Rectal smooth muscle tissue (tissue), 1 donor: ENCODE results near the gene RGL1.

ENCODE experiments used
- H3K27ac ChIP-seq: one replicate; pipeline ENCODE4 v1.7.0; 2013; ENCODE audit warnings: low read depth, low read length, inconsistent platforms
- H3K27me3 ChIP-seq: one replicate; pipeline ENCODE4 v1.7.0; 2013; ENCODE audit warnings: low read length; ENCODE audit not compliant: control insufficient read depth, insufficient read depth
- H3K36me3 ChIP-seq: one replicate; pipeline ENCODE4 v1.7.0; 2013; ENCODE audit warnings: low read length; ENCODE audit not compliant: control insufficient read depth, insufficient read depth
- H3K4me1 ChIP-seq: one replicate; pipeline ENCODE4 v1.7.0; 2013; ENCODE audit warnings: low read length; ENCODE audit not compliant: control insufficient read depth, insufficient read depth
- H3K4me3 ChIP-seq: one replicate; pipeline ENCODE4 v1.7.0; 2013; ENCODE audit warnings: low read length
- H3K9ac ChIP-seq: one replicate; pipeline ENCODE4 v1.7.0; 2013; ENCODE audit warnings: low read length

RGL1 gene

DNA sequence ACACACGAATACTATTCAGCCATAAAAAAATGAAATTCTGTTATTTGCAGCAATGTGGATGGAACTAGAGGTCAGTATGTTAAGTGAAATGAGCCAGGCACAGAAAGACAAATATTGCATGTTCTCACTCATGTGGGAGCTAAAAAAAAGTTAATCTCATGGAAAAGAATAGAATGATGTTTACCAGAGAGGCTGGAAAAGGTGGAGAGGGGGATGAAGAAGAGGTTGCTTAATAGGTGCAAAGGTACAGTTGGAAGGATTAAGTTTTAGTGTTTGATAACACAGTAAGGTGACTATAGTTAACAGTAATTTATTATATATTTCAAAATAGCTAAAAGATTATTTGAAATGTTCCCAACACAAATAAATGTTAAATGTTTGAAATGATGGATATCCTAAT is 10.8 kb upstream of the RGL1 start:
- no peak overlapping the region for H3K27ac ChIP-seq
- no peaks in the 10 kb centered on the region for H3K4me1 ChIP-seq
- no peak overlapping the region for H3K4me3 ChIP-seq
- H3K36me3 ChIP-seq = no peaks in the 10 kb centered on the region
- no peaks in the 10 kb centered on the region for H3K27me3 ChIP-seq
- H3K9ac ChIP-seq = no peak overlapping the region

DNA sequence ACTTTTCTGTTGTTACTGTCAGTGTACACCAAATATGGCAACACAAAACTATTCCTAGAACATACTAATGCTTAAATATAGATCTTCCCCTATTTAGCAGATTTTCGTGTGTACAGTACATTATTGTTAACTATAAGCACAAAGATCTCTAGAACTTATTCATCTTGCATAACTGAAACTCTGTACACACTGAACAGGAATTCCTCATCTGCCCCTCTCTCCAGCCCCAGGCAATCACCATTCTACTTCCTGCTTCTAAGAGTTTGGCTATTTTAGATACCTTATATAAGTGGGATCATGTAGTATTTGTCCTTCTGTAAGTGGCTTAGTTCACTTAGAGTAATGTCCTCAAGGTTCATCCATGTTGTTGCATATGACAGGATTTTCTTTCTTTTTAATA is 4.5 kb upstream of the RGL1 start:
- no peaks in the 10 kb centered on the region for H3K27me3 ChIP-seq
- H3K9ac ChIP-seq = no peak overlapping the region
- no peak overlapping the region for H3K4me3 ChIP-seq
- H3K4me1 ChIP-seq = no peaks in the 10 kb centered on the region
- no peak overlapping the region for H3K27ac ChIP-seq
- no peaks in the 10 kb centered on the region for H3K36me3 ChIP-seq

DNA sequence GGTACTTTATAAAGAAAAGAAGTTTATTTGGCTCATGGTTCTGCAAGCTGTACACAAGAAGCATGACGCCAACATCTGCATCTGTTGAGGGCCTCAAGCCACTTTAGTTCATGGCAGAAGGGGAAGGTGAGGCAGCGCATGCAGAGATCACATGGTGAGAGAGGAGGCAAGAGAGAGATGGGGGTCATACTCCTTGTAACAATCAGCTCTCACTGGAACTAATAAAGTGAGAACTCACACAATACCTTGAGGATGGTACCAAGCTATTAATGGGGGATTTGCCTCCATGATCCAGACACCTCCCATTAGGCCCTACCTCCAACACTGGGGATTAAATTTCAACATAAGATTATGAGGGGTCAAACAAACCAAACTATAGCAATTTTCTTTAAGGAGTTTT is 3.3 kb upstream of the RGL1 start:
- H3K27ac ChIP-seq = no peak overlapping the region
- H3K4me1 ChIP-seq = peaks cover 2% of the 10 kb centered on the region
- H3K9ac ChIP-seq = no peak overlapping the region
- H3K36me3 ChIP-seq = no peaks in the 10 kb centered on the region
- no peak overlapping the region for H3K4me3 ChIP-seq
- H3K27me3 ChIP-seq = no peaks in the 10 kb centered on the region

DNA sequence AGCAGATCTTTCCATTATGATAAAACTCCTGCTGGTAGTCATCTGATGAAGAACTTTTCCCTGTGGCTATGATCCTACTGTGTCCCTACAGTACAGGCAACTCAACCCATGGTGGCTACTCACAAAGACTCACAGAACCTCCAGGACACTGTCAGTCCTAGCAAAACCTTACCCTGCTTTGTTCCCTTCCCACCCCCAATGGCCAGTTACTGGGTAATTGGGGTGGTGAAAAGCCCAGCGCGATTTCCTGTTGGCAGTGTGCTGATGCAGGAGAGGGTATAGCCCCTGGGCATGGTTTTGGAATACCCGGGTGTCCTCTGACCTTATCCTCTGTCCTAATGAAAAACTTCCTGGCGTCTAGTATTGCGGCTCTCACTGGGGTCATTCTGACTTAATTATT is 533 bp upstream of the RGL1 start:
- no peaks in the 10 kb centered on the region for H3K27me3 ChIP-seq
- no peak overlapping the region for H3K9ac ChIP-seq
- peak overlapping the region; percentile 93 for H3K27ac ChIP-seq
- peaks cover 9% of the 10 kb centered on the region for H3K4me1 ChIP-seq
- peak overlapping the region; percentile 83 for H3K4me3 ChIP-seq
- no peaks in the 10 kb centered on the region for H3K36me3 ChIP-seq

DNA sequence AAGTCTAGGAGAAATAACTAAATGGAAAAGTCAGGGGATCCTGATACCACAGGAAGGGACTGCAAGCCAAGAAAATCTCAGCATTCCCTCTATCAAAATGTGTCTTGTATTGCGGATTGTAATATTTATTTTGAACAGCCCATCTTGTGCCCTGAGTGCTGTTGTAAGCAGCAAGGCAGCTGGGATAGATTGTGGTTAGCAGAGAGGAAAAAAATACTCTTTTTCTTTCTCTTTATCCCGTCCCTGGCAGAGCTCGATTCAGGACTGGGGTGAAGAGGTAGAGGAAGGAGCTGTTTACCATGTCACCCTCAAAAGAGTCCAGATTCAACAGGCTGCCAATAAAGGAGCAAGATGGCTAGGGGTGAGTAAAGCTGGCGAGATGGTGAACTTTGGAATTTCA is 1.2 kb downstream of the RGL1 start:
- Histone ChIP-seq H3K27ac (no peak overlapping the region), H3K36me3 (no peaks in the 10 kb centered on the region), H3K4me3 (peak overlapping the region; percentile 55), H3K27me3 (no peaks in the 10 kb centered on the region), H3K4me1 (peaks cover 9% of the 10 kb centered on the region), H3K9ac (no peak overlapping the region)

DNA sequence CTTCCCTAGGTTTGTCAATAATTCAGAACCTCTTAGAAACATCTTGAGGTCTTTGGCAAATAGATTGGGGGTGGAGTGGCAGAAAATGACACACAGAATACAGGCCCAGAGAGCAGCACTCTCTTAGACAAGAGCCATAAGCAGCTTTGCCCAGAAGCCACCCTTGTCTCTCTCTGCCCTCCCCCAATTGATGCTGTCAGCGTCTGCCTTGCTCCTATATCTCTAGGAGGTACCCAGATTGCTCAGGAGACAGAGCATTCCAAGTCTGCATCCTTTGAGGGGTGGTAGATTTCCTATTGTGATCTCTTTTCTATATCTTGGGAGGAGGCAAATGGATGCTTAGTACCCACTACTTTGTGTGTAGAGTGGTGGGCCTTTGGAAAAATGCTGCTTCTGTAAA is 1.8 kb downstream of the RGL1 start:
- Histone ChIP-seq H3K4me1 (peaks cover 9% of the 10 kb centered on the region), H3K27ac (no peak overlapping the region), H3K9ac (no peak overlapping the region), H3K27me3 (no peaks in the 10 kb centered on the region), H3K4me3 (peak overlapping the region; percentile 55), H3K36me3 (no peaks in the 10 kb centered on the region)

DNA sequence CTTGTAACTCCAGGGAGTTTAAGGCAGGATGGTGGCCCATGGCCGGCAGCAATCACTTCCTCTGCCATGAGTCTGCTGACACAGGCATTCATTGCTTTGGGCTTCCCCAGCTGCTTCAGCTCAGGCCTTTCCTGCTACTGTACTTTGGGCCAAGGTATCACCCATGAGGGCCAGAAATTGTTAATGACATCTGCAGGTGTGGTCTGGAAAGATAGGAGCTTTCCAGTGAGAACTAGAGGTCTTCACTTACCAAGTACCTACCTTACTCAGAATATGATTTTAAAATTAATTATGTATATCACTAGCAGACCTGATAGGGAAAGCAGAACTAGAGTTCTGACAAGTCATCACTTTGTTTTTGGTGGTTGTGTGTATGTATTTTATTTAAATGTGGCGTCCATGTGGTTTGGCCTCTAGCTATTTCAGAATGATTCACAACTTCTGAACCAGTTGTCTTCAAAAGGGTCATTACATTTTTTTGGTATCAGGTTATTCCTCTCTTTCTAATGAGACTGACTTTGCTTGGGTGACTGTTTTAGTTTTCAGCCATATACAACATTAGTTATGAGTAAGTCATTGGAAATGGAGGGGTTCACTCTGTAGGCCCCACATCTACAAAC is 2.7 kb downstream of the RGL1 start:
- peak overlapping the region; percentile 55 for H3K4me3 ChIP-seq
- H3K36me3 ChIP-seq = no peaks in the 10 kb centered on the region
- H3K27ac ChIP-seq = peak overlapping the region; percentile 32
- H3K9ac ChIP-seq = no peak overlapping the region
- H3K27me3 ChIP-seq = no peaks in the 10 kb centered on the region
- peaks cover 13% of the 10 kb centered on the region for H3K4me1 ChIP-seq

DNA sequence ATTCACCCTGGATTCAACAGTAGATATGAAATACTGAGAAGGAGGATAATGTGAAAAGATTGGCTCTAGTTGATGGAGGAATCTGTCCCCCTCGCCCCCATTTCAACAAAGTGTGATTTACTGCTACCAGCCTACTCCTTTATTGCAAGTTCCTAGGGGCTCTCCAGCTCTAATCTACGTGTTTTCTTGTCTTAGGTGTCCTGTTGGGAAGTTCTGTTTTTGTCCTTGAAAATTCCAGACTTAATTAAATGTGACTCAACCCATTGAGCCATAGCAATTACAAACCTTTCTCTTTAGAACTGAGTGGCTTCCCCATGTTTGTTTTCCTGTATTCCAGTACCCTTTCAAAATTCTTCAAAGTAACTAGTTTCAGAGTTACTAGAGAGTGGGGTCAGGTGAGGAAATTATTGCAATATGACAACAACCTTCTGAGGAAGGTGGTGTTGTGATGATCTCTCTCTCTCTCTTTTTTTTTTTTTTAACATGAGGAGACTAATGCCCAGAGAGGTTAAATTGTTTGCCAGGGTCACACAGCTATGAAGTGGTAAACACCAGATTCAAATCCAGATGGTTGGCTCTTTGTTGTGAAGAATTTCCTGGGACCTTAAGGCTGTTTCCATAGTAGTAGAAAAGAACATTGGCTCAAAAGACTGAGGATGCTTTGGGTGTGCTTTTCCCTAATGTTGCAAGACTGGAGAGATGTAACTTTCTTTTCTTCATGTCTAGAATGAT is 3.5 kb downstream of the RGL1 start:
- peaks cover 18% of the 10 kb centered on the region for H3K4me1 ChIP-seq
- H3K4me3 ChIP-seq = no peak overlapping the region

DNA sequence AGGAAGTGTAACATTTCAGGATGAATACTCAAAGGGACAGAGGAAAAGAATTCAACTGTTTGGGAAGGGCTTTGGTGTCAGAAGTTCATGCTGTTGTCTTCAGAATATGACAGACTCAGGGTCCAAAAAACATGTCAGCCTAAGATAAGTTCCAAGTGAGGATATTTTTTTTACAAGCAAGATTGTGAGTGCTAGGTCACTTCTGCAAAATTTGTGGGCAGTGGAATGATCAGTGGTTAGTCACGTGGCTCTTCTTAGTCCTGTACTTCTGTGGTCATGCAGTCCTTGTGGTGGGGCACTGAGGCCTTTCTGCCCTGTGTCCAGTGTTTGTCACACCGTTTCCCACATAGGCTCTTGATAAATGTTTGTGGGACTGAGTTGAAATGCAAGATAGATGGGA is 5.2 kb downstream of the RGL1 start:
- no peak overlapping the region for H3K27ac ChIP-seq
- no peak overlapping the region for H3K4me3 ChIP-seq
- H3K9ac ChIP-seq = no peak overlapping the region
- H3K27me3 ChIP-seq = no peaks in the 10 kb centered on the region
- H3K36me3 ChIP-seq = no peaks in the 10 kb centered on the region
- peaks cover 18% of the 10 kb centered on the region for H3K4me1 ChIP-seq

More for the DNA sequence above, 3.5 kb downstream of the RGL1 start:
- no peak overlapping the region for H3K27ac ChIP-seq
- no peaks in the 10 kb centered on the region for H3K36me3 ChIP-seq
- H3K9ac ChIP-seq = no peak overlapping the region
- H3K27me3 ChIP-seq = no peaks in the 10 kb centered on the region

DNA sequence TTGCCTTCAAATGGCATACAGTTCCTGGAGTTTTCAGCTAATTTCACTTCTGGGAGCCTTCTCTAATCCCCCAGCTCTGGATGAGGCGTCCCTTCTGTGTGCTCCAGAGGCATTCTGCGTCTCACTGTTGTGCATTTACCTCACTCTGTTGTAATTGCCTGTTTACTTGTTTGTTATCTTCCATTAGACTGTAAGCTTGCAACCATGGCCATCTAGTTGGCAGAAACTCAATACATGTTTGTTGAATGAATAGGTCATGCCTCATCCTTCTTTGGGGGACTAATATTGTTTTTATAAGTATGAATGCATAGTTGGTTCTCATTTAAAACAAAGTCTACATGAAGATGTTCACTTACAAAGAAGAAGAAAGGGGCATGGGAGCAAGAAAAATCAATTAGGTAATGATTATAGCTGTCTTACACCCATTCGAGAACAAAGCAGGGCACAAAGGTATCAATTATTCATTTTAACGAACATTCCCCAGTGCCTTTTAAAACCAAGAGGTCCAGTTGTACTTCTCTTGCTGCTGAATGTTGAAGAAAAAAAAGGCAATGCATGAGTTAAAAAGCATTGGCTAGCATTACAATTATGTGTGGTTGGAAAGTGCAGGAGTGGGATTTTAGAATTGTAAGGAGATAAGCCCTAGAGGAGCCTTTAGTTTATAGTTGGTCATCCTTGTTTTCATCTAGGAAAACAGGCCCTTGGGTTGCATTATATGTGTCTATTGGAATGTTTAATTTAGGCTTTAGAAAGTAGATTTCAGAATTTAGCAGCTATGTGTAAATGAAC is 6.0 kb downstream of the RGL1 start:
- no peak overlapping the region for H3K27ac ChIP-seq
- H3K36me3 ChIP-seq = no peaks in the 10 kb centered on the region
- no peak overlapping the region for H3K9ac ChIP-seq
- H3K4me1 ChIP-seq = peaks cover 23% of the 10 kb centered on the region
- no peak overlapping the region for H3K4me3 ChIP-seq
- H3K27me3 ChIP-seq = no peaks in the 10 kb centered on the region

DNA sequence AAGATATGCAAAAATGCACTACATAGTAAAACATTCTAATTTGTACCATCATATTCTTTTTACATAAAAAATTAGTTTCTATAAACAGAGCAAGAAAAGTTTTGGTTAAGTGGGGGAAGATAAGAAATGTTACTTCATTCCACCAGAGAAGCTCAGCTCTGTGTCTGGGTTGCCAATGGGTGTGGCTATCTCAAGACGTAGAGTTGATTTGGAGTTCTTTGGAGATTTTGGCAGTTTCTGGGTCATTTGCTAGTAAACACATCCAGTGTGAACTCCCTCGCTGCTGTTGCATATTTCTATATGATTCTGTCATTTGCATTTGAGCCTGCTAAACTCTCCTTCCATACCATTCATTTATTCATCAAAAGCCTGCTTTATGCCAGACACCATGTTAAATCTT is 7.2 kb downstream of the RGL1 start:
- H3K27me3 ChIP-seq = no peaks in the 10 kb centered on the region
- H3K4me1 ChIP-seq = peaks cover 26% of the 10 kb centered on the region
- H3K27ac ChIP-seq = no peak overlapping the region
- H3K4me3 ChIP-seq = no peak overlapping the region
- no peak overlapping the region for H3K9ac ChIP-seq
- no peaks in the 10 kb centered on the region for H3K36me3 ChIP-seq

DNA sequence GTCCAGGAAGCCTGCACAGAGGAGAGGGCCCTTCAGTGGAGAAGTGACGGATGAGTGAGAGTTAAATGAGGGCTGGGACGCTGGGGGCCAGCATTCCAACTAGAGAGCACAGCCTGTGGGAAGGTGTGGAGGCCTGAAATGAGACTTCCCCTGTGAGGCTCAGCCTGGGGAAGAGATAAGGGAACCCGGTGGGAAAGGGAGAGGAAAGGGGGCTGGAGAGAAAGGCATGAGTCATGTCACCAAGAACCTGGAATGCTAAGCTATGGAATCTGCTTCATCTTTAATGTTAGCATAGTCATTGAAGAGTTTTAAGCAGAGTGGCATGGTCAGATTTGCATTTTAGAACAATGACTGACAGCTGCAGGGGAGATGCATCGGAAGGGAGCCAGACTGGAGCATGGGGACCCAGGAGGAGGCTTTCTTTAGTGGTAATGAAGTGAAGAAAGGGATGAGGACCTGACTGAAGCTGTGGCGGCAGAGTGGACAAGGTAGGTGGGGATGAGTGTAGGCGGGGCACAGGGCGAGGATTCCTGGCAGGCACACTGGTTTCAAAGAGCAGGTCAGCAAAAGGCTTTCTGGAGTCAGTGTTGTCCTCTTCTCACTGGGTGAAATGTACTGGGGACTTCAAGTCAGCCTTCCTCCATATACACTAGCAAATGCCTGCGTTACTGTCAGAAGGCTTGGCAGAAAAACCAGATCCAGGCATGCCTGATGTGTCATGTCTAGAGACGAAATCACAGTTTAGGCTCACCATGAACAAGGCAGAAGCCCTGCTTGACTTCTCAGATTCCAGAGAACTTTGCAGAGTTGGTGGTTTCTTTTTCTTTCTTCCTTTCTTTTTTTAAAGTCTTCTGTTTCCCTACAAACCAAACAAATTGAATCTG is 8.0 kb downstream of the RGL1 start:
- no peaks in the 10 kb centered on the region for H3K36me3 ChIP-seq
- H3K4me1 ChIP-seq = peaks cover 25% of the 10 kb centered on the region
- H3K27me3 ChIP-seq = no peaks in the 10 kb centered on the region
- H3K4me3 ChIP-seq = no peak overlapping the region
- no peak overlapping the region for H3K9ac ChIP-seq
- no peak overlapping the region for H3K27ac ChIP-seq
